Measurements from ENCODE around the gene PPIF. TPM values are rescaled to one million over a fixed set of nuclear protein-coding genes. Genes with fewer than 3 reads are reported as not detected.
A peak's percentile ranks its signal among the peaks of the same experiment; 100 is the strongest.

Gene PPIF
- total RNA-seq, 2 donors from 2014 or later = 63.0 to 87.6 TPM

GRCh38 chr10:79308016-79308415 is 39.3 kb upstream of the PPIF start:
- Histone ChIP-seq H3K9me3 (no peaks in the 10 kb centered on the region), H3K4me3 (no peak overlapping the region), H3K36me3 (peaks cover 100% of the 10 kb centered on the region), H3K4me1 (peaks cover 0 to 10% of the 10 kb centered on the region in 2 donors), H3K27ac (no peak overlapping the region), H3K27me3 (no peaks in the 10 kb centered on the region)
- TF ChIP-seq CTCF (IDR thresholded peaks at IDR 0.05) = no peak
- no peak for DNase-seq (ENCODE audit: low spot score)

- Histone ChIP-seq H3K27ac (no peak overlapping the region), H3K36me3 (peaks cover 100% of the 10 kb centered on the region), H3K27me3 (no peaks in the 10 kb centered on the region), H3K4me3 (no peak overlapping the region), H3K4me1 (peaks cover 0 to 10% of the 10 kb centered on the region in 2 donors), H3K9me3 (no peaks in the 10 kb centered on the region)
- TF ChIP-seq CTCF (IDR thresholded peaks at IDR 0.05) = no peak
- no peak for DNase-seq (ENCODE audit: low spot score)
Measured at GRCh38 chr10:79308969-79309665, 38.2 kb upstream of the PPIF start.

DNA sequence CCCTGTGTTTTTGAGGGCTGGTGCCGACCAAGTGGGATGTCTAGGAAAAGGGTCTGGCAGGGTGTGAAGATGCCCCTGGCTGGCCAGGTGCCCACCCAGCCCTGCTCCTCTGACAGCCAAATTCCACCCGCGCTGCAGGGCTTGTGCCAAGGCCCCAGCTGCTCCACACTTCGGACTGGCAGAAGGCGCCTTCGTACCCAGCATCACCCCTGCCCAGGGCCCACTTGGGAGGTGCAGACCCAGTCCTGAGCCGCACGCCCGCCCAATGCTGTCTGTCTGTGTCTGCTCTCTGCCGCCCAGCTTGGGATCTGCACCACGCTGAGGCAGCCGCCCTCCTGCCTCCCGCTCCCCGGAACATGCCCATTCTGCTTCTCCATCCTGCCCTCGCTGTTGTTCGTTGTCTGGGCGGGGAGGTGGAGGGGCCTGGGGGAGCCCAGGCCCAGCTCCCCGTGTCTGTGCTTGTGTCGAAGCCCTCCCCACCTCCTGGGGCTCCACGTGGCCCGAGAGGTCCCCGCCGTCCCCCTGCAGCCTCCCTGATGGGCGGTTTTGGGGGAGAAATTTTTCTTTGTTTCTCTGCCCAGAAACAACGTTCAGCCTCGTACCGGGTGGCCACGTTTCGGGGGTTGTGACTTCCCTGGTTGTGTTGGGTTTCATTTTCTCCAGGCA is 36.9 kb upstream of the PPIF start:
- no peaks in the 10 kb centered on the region for H3K9me3 ChIP-seq
- H3K4me1 ChIP-seq = peaks cover 0 to 10% of the 10 kb centered on the region in 2 donors
- H3K27me3 ChIP-seq = no peaks in the 10 kb centered on the region
- no peak for DNase-seq (ENCODE audit: low spot score)
- H3K4me3 ChIP-seq = no peak overlapping the region
- no peak overlapping the region for H3K27ac ChIP-seq
- peaks cover 89% of the 10 kb centered on the region for H3K36me3 ChIP-seq
- TF ChIP-seq CTCF (IDR thresholded peaks at IDR 0.05) = no peak

DNA sequence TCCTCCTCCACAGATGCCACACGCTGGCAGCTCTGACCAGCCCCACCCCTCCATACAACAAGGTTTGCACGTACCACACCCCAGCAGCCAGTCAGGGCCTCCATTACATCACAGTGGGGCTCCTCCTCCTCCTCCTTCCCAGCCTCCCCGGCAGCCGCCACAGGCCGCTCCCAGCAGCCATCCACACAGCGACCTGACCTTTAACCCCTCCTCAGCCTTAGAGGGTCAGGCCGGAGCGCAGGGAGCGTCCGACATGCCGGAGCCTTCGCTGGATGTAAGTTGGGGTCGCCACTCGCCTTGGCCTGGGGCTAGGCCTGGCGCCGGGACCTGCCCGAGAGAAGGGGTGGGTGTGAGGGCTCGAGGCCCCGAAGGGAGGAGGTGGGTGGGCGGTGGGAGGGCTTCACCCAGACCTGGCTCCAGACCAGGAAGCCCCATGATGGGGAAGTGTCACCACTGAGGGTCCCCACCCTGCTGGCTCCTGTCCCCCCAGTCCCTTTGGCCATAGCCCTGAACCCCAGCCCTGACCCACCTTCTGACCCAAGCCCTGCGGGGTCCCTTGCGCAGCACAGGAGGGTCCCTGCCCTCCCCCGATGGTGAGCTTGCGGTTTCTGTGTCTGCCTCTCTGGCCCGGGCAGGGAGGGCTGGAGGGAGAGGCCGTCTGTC is 36.2 kb upstream of the PPIF start:
- DNase-seq (ENCODE audit: low spot score) = no peak
- no peaks in the 10 kb centered on the region for H3K9me3 ChIP-seq
- H3K36me3 ChIP-seq = peaks cover 82% of the 10 kb centered on the region
- no peaks in the 10 kb centered on the region for H3K27me3 ChIP-seq
- peak overlapping the region; percentile 19 to 47 for H3K27ac ChIP-seq
- no peak for TF ChIP-seq CTCF (IDR thresholded peaks at IDR 0.05)
- no peak overlapping the region for H3K4me3 ChIP-seq
- peaks cover 0 to 10% of the 10 kb centered on the region in 2 donors for H3K4me1 ChIP-seq

- H3K4me3 ChIP-seq = no peak overlapping the region
- H3K27me3 ChIP-seq = no peaks in the 10 kb centered on the region
- peaks cover 0 to 13% of the 10 kb centered on the region in 2 donors for H3K4me1 ChIP-seq
- no peak for DNase-seq (ENCODE audit: low spot score)
- H3K36me3 ChIP-seq = peaks cover 74% of the 10 kb centered on the region
- H3K9me3 ChIP-seq = no peaks in the 10 kb centered on the region
- peak overlapping the region; percentile 19 to 47 for H3K27ac ChIP-seq
- TF ChIP-seq CTCF (IDR thresholded peaks at IDR 0.05) = no peak
Measured at GRCh38 chr10:79311581-79312407, 35.5 kb upstream of the PPIF start.
